ENCODE measurements around the gene N4BP3.

N4BP3 gene

DNA sequence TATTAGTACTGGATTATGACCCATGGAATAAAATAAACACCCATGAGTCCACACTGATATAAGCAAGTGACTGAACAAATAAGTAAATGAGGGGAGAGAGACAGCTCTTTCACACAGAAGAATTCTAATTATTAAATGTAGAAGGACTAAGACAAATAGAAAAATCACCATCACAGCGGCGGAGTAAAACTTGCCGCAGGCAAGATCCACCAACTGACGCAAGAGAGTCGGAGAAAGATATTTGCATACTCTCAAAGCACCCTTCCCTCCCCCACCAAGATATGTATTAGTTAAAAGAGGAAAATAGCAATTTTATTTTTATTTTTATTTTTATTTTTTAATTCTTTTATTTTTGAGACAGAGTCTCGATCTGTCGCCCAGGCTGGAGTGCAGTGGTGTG lies 14.6 kb upstream of the N4BP3 start:
- DNase-seq (ENCODE audit: low read depth in 1 of 2, low spot score in 1 of 2): no peak

DNA sequence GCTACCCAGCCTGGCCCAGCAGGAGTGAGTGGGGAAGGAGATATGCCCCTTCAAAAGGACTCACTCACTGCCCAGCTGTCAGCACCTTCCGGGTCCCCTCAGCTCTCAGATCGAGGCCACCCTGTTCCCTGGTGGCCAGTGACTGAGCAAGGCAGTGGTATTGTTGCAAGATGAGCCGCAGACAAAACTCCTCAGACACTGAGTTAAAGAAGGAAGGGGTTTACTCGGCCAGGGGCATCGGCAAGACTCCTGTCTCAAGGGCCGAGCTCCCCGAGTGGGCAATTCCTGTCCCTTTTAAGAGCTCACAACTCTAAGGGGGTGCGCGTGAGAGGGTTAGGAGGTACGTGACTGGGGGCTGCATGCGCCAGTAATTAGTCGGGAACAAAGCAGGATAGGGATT lies 9.7 kb upstream of the N4BP3 start:
- no peak for DNase-seq (ENCODE audit: low read depth in 1 of 2, low spot score in 1 of 2)

DNA sequence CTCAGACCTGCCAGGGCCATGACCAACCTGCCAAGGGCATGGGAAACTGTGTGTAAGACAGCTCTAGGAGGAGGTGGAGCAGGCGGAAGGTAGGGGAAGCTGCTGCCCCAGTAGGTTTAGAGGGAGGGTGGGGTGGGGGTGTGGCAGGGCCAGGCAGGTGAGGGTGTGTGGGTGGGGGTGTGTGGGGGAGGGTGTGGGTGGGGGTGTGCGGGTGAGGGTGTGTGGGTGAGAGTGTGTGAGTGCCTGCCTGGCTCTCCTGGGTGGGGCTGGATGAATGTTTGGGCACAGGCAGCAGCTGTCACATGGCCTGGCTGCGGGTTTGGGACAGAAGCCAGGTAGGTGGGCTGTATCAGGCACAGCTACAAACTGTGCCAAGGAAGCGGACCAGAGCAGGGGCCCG lies 8.8 kb upstream of the N4BP3 start:
- no peak for DNase-seq (ENCODE audit: low read depth in 1 of 2, low spot score in 1 of 2)

DNA sequence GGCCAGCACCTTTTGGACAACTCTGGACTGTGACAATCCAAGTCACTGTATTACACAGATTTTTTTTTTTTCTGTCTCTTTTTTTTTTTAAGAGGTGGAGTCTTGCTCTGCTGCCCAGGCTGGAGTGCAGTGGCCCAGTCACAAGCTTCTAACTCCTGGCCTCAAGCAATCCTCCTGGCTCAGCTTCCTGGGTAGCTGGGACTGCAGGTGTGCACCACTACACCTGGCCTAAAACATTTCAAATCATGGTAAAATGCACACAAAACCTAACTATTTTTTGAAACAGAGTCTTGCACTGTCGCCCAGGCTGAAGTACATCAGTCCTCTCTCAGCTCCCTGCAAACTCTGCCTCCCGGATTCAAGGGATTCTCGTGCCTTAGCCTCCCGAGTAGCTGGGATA lies 7.2 kb upstream of the N4BP3 start:
- no peak for DNase-seq (ENCODE audit: low read depth in 1 of 2, low spot score in 1 of 2)

DNA sequence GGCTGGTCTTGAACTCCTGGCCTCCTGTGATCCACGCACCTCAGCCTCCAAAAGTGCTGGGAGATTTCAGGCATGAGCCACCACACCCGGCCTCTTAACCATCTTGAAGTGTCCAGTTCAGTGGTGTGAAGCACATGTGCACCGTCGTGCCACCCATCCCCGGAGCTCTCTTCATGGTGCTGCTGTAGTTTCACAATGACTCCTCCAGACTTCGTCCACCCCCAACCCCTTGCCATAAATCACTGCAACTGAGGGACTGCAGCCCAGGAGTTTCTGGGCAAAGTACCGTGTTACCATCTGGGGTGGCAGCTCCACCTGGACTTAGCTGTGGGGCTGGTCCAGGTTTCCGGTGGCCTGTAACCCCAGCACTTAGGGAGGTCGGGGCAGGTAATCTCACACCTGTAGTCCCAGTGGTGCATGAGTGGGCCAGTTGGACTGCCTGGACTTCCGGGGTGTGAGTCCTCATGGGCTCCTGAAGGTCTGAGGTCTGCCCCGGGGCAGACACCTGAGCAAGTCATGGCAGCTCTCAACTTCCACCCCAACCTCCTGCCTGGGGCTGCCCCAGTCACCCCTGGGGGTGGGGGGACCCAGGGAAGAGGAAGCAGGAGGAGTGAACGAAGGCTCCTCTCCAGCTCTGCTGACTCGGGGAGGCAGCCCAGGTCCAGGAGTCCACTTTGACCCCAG lies 6.6 kb upstream of the N4BP3 start:
- no peak for DNase-seq (ENCODE audit: low read depth in 1 of 2, low spot score in 1 of 2)

DNA sequence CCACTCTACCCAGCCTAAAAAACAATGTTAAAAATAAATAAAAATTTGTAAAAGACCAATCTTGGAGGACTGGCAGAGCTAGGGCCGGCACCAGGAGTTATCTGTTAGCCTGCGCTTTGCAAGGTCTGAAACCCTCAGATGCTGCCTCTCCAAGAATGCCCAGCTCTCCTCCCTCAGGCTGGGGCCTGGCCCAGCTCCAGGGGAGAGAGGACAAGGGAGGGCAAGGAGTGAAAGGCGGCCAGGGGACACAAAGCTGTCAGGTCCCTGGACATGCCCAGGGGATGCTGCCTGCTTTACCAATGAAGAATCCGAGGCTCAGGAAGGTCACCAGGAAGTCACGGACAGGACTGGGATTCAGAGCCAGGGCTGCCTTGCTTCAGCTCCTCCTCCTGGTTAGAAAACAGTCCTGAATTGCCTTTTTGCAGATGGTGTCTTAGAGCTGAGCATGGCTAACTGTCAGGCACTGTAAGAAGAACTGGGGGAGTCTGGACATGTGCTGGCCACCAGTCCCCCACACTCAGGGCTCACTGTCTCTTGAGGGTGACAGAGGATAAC lies 5.5 kb upstream of the N4BP3 start:
- no peak for DNase-seq (ENCODE audit: low read depth in 1 of 2, low spot score in 1 of 2)

DNA sequence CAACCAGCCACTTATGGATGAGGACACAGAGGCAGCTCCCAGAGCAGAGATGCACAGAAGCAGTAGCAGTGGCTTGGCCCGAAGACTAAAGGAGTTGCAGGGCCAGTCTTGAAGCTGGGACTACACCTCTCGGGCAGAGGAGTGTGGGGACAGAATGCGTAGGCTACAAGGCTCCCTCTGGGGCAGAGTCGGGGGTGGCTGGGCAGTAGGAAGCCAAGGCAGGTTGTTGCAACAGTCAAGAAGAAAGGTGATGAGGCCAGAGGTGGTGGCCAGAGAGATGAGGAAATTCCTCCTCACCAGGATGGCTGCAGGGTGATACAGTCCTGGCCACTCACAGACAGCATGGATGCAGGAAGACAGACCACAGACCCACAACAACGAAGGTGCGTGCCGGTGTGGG lies 4.9 kb upstream of the N4BP3 start:
- no peak for DNase-seq (ENCODE audit: low read depth in 1 of 2, low spot score in 1 of 2)

DNA sequence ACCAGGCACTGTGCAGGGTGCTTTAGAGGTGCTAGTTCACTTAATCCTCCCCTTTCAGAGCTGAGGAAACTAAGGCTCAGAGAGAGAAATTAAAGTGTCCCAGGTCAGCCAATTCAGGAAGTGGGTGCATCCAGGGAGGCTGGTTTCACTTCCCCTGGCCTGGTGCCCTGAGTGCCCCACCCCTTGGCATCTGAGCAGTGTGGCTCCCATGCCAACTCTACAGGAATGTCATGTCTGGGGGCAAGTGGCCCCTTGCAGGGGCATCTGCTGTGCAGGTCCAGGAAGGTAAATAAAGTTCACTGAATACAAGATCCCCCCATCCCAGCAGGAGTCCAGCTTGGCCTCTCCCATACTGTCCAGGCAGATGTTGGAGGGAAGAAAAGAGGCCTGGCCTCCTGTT lies 4.4 kb upstream of the N4BP3 start:
- DNase-seq (ENCODE audit: low read depth in 1 of 2, low spot score in 1 of 2): no peak

DNA sequence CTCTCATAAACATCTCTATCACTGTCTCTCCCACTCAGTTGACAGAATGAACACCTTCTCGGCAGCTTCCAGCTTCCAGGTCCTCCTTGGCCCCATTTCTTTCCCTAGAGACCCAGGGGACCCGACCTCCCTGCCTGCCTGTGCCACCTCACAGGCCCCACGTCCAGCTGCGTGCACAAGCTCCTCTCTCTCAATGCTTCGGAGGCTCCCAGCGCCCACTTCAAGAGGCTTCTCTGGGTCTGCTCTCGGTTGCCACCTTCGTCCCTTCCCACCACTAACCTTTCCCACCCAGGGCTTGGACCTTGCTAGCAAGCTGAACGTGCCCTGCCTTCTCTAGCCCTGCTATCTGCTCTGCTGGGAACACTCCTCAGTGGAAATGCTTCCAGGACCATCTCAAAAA lies 2.8 kb upstream of the N4BP3 start:
- no peak for DNase-seq (ENCODE audit: low read depth in 1 of 2, low spot score in 1 of 2)

DNA sequence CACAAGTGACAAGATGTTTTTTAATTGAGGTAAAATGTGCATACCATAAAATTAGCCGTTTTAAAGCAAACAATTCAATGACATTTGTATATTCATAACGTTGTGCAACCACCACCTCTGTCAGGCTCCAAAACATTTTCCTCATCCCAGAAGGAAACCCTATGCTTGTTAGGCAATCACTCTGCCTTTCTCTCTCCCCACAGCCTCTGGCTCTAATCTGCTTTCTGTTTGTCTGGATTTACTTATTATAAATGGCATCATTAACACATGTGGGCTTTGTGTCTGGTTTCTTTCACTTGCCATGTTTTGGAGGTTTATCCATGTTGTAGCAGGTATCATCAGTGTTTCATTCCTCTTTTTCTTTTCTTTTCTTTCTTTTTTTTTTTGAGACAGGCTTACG lies 1.4 kb upstream of the N4BP3 start:
- no peak for DNase-seq (ENCODE audit: low read depth in 1 of 2, low spot score in 1 of 2)

DNA sequence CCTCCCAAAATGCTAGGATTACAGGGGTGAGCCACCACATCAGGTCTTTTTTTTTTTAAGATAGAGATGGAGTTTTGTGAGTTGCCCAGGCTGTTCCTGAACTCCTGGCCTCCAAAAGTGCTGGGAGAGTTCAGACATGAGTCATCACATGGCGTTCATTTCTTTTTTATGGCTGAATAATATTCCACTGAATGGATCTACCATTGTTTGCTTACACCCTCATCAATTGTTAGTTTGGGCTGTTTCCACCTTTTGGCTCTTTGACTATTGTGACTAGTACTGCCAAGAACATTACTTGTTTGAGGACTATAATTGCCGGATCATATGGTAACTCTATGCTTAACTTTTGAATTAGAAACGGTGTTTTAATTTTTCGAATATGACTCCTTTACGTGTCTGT lies 787 bp upstream of the N4BP3 start:
- DNase-seq (ENCODE audit: low read depth in 1 of 2, low spot score in 1 of 2): no peak

DNA sequence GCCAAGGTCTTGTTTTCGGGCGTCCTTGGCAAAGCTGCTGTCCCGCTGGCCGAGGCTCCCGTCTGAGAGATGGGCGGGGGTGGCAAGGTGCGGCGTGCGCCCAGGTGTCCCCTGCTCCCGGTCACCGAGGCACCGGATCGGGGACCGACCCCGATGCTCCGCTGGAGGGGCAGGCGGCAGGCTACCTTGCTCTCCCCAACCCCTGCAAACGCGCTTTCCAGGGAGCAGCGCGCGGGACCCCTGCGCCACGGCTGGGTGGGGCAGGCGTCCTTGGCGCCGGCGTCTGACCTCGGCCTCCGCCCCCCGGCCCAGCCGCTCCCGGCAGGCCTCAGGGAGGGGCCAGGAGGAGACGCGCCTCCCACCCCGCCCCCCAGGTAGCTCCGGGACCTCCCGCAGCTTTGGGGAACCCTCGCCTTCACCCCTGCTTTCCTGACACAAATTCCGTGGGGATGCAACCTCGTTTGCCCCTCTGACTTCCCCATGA lies 551 bp downstream of the N4BP3 start:
- DNase-seq (ENCODE audit: low read depth in 1 of 2, low spot score in 1 of 2): no peak

DNA sequence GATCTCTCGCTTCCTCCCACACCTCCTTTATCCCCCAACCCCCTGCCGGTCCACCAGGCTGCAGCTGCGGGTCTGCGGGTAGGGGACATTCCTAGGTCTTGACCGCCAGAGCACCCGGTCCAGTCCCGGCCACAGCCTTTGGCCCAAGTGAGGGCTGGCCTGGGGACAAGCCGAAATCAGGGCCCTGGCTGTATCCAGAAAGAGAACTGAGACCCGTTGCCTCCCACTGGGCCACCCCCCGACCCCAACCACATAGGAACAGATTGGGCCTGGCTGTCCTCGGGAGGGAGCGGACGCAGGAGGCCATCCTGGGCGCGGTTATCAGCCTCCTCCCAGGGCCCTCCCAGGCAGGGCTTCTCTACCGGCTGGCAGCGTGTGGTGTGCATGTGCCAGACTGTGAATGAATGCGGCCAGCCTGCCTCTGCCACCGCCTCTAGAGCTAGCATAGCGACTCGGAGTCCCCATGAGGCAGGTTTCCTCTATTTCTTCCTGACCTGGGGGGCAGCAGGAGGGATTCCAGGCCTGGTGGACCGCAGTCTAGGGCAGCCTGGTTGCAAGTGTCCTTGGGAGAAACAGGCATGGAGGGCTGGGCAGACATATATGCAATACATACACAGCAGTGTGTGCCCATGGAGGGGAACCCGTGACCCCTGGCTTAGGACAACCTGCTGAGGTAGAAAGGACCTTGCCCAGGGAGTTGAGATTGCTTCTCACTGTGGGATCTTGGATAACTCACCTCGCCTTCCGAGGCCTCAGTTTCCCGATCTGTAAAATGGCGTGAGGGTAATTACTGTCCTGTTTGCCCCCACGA lies 1.2 kb downstream of the N4BP3 start:
- DNase-seq (ENCODE audit: low read depth in 1 of 2, low spot score in 1 of 2): no peak

DNA sequence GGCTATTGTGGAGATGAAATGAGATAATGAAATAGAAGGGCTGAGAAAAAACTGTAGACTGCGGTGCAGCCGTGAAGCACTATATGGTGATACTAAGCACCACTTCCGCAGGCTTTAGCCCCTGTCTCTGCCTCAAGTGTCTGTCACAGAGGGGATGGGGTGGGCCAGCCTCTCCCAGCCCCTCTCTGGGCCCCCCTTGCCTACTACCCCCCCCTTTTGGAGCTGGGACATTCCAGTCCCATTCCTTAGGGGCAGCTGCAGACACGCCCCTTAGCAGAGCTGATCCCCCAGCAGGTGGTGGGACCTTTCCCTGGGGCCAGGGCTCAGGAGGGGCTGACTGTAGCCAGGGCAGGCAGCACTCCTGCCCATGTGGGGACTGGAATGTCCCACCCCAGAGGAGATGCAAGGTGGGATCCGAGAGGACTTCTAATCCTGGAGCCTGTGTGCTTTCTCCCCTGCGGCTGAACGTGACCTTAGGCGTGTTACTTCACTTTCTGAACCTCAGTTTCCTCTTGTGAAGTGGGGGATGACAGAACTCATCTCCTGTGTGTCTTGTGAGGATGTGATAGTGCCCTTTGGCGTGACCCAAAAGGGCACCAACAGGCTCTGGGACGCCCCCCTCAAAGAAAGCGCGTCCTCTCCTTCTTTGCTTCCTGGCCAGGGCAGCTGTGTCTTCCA lies 1.9 kb downstream of the N4BP3 start:
- no peak for DNase-seq (ENCODE audit: low read depth in 1 of 2, low spot score in 1 of 2)

DNA sequence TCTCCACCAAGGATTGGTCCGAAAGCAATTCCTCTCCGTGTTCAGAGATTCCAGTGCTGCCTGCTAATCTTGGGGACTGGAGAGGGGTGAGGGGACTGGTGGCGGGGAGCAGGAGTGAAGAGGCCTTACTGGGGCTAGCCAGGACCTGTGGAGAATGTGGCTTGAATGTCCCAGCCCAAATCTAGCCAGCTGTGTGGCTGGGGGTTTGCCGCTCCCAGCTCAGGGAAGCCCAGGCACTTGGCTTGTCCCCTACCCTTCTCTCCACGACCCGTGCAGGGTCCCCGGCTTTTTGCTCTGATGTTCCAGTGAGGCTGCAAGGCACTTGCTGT lies 2.4 kb downstream of the N4BP3 start:
- no peak for DNase-seq (ENCODE audit: low read depth in 1 of 2, low spot score in 1 of 2)

DNA sequence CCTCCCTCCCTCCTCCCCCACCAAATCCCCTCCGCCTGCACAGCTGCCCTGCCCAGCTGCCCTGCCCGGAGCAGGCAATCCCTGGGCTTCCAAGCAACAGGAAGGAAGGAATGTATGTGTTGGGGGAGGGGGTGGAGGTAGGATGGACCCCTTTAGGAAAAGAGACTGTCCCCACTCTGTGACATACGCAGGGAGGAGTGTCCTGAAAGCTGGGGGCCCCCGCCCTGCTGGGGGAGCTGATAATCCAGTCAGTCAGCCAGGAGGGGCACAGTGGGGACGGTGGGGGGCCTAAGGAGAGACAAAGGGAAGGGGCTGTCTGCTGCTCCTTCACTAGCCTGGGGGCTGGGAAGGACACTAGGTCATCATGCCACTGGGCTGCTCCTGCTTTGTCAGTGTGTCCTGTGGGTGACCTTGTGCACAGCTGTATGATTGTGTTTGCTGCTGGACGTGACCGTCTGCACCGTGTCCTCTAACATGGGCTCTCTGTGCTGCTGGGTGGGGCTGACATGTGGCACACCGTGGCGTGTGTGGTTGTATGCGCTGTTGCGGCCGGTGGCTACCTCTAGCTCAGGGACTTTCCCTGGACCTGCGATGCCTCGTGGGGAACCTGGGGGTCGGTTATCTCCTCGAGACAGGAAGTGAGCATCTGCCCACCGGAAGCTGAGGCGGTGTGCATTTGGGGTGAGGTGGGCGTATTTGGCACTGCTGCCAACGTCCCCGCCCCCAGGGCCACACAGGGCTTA lies 3.0 kb downstream of the N4BP3 start:
- no peak for DNase-seq (ENCODE audit: low read depth in 1 of 2, low spot score in 1 of 2)

DNA sequence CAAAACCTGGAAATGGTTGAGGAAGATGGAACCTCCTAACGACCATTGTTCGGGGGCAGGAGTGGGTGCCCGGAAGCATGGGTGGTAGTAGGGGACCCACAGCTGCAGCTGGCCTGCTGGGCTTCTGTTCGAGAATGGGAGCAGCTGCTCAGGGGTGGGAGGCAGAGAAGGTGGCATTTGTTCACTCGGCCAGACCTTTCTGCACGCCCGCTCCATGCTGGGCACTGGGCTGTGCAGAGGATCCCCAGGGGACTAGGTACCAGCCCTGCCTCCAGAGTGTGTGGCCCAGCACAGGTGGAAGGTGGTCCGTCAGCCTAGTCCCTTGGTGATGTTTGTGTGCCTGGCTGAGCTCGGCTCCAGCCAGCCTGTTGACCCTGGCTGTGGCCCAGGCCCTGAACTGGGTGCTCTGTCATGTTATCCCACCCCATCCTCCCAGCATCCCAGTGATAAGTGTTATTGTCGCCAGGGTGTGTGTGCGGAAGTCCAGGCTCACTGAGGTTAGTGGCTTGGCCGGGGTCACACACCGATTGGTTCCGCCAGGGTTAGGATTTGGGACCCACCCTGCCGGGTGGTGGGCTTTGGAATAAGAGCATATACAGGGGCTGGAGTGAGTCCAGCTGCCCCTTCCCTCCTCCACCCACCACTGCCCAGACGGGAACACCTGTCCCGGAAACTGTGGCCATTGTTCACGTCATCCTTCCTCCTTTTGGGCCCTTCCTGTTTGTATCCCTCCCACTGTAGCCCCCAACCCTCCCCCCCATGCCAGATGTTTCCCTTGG lies 4.8 kb downstream of the N4BP3 start:
- no peak for DNase-seq (ENCODE audit: low read depth in 1 of 2, low spot score in 1 of 2)

DNA sequence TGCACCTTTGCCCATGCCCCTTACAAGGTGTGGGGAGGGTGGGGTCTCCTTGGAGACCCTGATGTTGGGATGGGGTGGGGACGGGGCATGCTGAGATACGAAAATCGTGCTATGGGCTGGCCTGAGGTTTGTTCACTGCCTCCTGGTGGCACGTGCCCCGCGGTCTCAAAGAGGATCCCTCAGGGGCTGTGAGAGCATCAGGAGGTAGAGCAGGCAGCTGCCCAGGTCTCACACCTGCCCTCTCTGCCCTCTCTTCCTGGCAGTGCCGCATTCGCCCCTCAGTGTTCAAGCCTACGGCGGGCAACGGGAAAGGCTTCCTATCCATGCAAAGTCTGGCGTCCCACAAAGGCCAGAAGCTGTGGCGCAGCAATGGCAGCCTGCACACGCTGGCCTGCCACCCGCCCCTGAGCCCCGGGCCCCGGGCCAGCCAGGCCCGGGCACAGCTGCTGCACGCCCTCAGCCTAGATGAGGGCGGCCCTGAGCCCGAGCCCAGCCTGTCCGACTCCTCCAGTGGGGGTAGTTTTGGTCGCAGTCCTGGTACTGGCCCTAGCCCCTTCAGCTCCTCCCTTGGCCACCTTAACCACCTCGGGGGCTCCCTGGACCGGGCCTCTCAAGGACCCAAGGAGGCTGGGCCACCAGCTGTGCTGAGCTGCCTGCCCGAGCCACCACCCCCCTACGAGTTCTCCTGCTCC lies 6.7 kb downstream of the N4BP3 start:
- DNase-seq (ENCODE audit: low read depth in 1 of 2, low spot score in 1 of 2): no peak

DNA sequence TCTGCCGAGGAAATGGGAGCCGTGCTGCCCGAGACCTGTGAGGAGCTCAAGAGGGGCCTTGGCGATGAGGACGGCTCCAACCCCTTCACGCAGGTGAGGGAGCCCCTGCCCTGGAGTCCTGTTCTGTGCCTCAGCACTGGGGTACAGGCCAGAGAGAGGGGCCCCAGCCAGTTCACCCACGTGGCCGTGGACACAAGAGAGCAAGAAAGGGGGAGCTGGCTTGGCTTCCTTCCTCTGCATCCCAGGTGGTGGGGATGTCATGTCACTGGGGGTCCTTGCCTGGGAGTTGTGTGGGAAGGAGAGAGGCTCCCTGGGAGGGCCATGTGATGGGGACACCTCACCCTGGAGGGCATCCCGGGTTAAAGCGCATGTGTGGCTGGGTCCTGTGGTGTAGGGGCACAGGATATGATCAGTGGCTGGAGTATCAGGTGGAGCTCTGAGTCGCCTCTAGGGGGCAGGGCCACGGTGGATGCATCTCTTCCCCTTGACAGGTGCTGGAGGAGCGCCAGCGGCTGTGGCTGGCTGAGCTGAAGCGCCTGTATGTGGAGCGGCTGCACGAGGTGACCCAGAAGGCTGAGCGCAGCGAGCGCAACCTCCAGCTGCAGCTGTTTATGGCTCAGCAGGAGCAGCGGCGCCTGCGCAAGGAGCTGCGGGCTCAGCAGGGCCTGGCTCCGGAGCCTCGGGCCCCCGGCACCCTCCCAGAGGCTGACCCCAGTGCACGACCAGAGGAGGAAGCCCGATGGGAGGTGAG lies 7.5 kb downstream of the N4BP3 start:
- DNase-seq (ENCODE audit: low read depth in 1 of 2, low spot score in 1 of 2): peak; percentile 44 to 75

Data from activated CD4-positive, alpha-beta T cell treated with anti-CD3 and anti-CD28 coated beads, Interleukin-2, amount 50 U/mL, for 24 hours (primary cell).